PC-3 (cell line): ENCODE measurements around the gene CLIC1. TPM values are rescaled to one million over a fixed set of nuclear protein-coding genes. Genes with fewer than 3 reads are reported as not detected.

Experiments
- ATAC-seq: fragments of 200-7000 bp; cut with Tn5 transposase; 2 replicates; pipeline ENCODE4 v1.9.1; 2020; ENCODE audit warnings: mild to moderate bottlenecking, moderate library complexity
- BruUV-seq: library from RNA; stranded (reverse); fragments of 400-500 nt; replicated peaks from 2 replicates; lab custom pipeline; 2021; lab: Mats Ljungman, UMichigan
- CTCF ChIA-PET: fragments of 300-600 bp; sonication (Branson Sonifier 250); formaldehyde crosslinking; loops from one replicate; lab custom pipeline; 2022; ENCODE audit warnings: antibody characterized with exemption; lab: Charles Lee
- POLR2A ChIA-PET: fragments of 300-600 bp; sonication (Branson Sonifier 250); formaldehyde crosslinking; loops from one replicate; lab custom pipeline; 2022; ENCODE audit warnings: antibody characterized with exemption; ENCODE audit not compliant: unreplicated experiment; lab: Charles Lee
- DNase-seq: peaks from one replicate; pipeline ENCODE4 v3.0.0-alpha.2; 2015
- H2AFZ ChIP-seq: fragments of 300-600 bp; sonication (generic); 2 replicates; pipeline ENCODE4 v1.6.0; 2016; ENCODE audit warnings: antibody characterized with exemption, low read length
- H3F3A ChIP-seq: fragments of 300-600 bp; sonication (generic); one replicate; pipeline ENCODE4 v1.6.0; 2017; ENCODE audit warnings: antibody characterized with exemption, low read length, control low read depth, mild to moderate bottlenecking; ENCODE audit not compliant: unreplicated experiment
- H3K27ac ChIP-seq: fragments of 300-600 bp; sonication (generic); 2 replicates; pipeline ENCODE4 v1.5.1; 2016; ENCODE audit warnings: mild to moderate bottlenecking, low read length
- H3K27me3 ChIP-seq: fragments of 300-600 bp; sonication (generic); 2 replicates; pipeline ENCODE4 v1.6.1; 2016; ENCODE audit warnings: low read length, mixed read lengths
- H3K36me3 ChIP-seq: fragments of 300-600 bp; sonication (generic); 2 replicates; pipeline ENCODE4 v1.6.1; 2016; ENCODE audit warnings: low read depth, mixed run types, low read length, mixed read lengths
- H3K4me1 ChIP-seq: fragments of 300-600 bp; sonication (generic); 2 replicates; pipeline ENCODE4 v1.5.1; 2016; ENCODE audit warnings: low read length; ENCODE audit not compliant: insufficient read depth
- H3K4me2 ChIP-seq: fragments of 300-600 bp; sonication (generic); 2 replicates; pipeline ENCODE4 v1.6.0; 2016; ENCODE audit warnings: low read length
- H3K4me3 ChIP-seq: fragments of 300-600 bp; sonication (generic); 2 replicates; pipeline ENCODE4 v1.5.1; 2016; ENCODE audit warnings: mild to moderate bottlenecking, low read length, mixed read lengths
- H3K79me2 ChIP-seq: fragments of 300-600 bp; sonication (generic); 2 replicates; pipeline ENCODE4 v1.6.1; 2017; ENCODE audit warnings: low read length, mixed read lengths
- H3K9ac ChIP-seq: fragments of 300-600 bp; sonication (generic); 2 replicates; pipeline ENCODE4 v1.6.0; 2016; ENCODE audit warnings: mild to moderate bottlenecking, low read length
- H3K9me2 ChIP-seq: fragments of 300-600 bp; sonication (generic); replicated peaks from 2 replicates; pipeline ENCODE4 v1.6.1; 2016; ENCODE audit warnings: mixed run types, low read length, mixed read lengths
- H3K9me3 ChIP-seq: fragments of 300-600 bp; sonication (generic); 2 replicates; pipeline ENCODE4 v1.6.1; 2016; ENCODE audit warnings: low read length, mixed read lengths
- H4K20me1 ChIP-seq: fragments of 300-600 bp; sonication (generic); 2 replicates; pipeline ENCODE4 v1.6.1; 2016; ENCODE audit warnings: low read length, mixed read lengths
- EZH2 ChIP-seq: fragments of 300-600 bp; sonication (generic); IDR thresholded peaks from one replicate; pipeline ENCODE4 v1.6.1; 2017; ENCODE audit warnings: antibody characterized with exemption, mild to moderate bottlenecking, low read length; ENCODE audit not compliant: unreplicated experiment
- EZH2phosphoT487 ChIP-seq: fragments of 300-600 bp; sonication (generic); IDR thresholded peaks from 2 replicates; pipeline ENCODE4 v1.6.1; 2018; ENCODE audit warnings: mild to moderate bottlenecking, antibody characterized with exemption, low read length, borderline replicate concordance
- intact Hi-C: fragments of 100-400 bp; cut with micrococcal nuclease; formaldehyde crosslinking; loops from 2 replicates; pipeline ENCODE4 v1.9.0; 2023
- total RNA-seq: library from RNA; depleted of rRNA; stranded (reverse); fragments of >200 nt; gene quantifications from 2 replicates; pipeline ENCODE4 v1.2.3, GENCODE V29; 2014
- TF ChIP-seq, protein P1 (sequence below): fragments of 300-600 bp; sonication (generic); conservative IDR thresholded peaks from 2 replicates; pipeline ENCODE4 v1.5.1; 2017; ENCODE audit warnings: antibody characterized with exemption, low read depth, mild to moderate bottlenecking, low read length

The CLIC1 gene
- total RNA-seq, 1 experiment from 2014 or later = 708 TPM

GRCh38 chr6:31723980-31724691 is 12.2 kb downstream of the CLIC1 start:
- CTCF ChIA-PET = no interaction called here
- intact Hi-C loops = no loop called here
- no peak for TF ChIP-seq EZH2
- no TSS peak for BruUV-seq
- Histone ChIP-seq H3K9me3 (no peaks in the 10 kb centered on the region), H3K27me3 (no peaks in the 10 kb centered on the region), H3K36me3 (no peaks in the 10 kb centered on the region), H4K20me1 (no peaks in the 10 kb centered on the region), H3K4me2 (no peak overlapping the region), H3K27ac (no peak overlapping the region), H3K4me1 (peaks cover 10% of the 10 kb centered on the region), H3K79me2 (no peaks in the 10 kb centered on the region), H3K4me3 (no peak overlapping the region), H3F3A (no peaks in the 10 kb centered on the region), H2AFZ (no peak overlapping the region), H3K9ac (no peak overlapping the region), H3K9me2 (no peaks in the 10 kb centered on the region)
- DNase-seq (no peak), ATAC-seq (no peak)
- POLR2A ChIA-PET = no interaction called here

DNA sequence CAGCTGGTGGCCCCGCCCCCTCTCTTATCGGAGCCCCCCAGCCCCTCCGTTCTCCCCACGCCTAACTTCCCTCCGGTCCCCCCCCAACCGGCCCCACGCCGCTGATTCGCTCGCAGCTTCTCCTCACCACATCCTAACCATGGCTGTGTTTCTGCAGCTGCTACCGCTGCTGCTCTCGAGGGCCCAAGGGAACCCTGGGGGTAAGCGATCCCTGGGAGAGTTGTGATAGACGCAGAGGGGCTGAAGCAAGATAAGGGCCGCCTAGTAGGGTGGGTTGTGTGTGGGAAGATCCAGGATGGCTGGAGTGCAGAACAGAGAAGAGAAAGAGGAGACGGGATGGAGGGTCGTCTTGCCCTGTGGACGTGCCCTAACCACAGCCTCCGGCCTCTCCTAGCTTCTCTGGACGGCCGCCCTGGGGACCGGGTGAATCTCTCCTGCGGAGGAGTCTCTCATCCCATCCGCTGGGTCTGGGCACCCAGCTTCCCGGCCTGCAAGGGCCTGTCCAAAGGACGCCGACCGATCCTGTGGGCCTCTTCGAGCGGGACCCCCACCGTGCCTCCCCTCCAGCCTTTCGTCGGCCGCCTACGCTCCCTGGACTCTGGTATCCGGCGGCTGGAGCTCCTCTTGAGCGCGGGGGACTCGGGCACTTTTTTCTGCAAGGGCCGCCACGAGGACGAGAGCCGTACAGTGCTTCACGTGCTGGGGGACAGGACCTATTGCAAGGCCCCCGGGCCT is 12.9 kb downstream of the CLIC1 start, which contains the start of gene MPIG6B:
Gene MPIG6B (plus strand): TSS at position 129 of the 735 bp plus-strand sequence. CDS start 11 bp downstream, at position 140.
- TF ChIP-seq EZH2 (no peak), EZH2phosphoT487 (no peak)
- DNase-seq (no peak), ATAC-seq (no peak)
- CTCF ChIA-PET = no interaction called here
- Histone ChIP-seq H3K4me1 (peaks cover 18% of the 10 kb centered on the region), H3K9ac (no peak within 1 kb of the TSS), H3K27ac (no peak within 1 kb of the TSS), H2AFZ (no peak within 1 kb of the TSS), H3F3A (no peaks in the 10 kb centered on the region), H3K79me2 (no peaks in the 10 kb centered on the region), H3K36me3 (no peaks in the 10 kb centered on the region), H3K9me2 (no peaks in the 10 kb centered on the region), H3K9me3 (no peaks in the 10 kb centered on the region), H3K4me2 (no peak within 1 kb of the TSS), H4K20me1 (no peaks in the 10 kb centered on the region), H3K27me3 (no peaks in the 10 kb centered on the region), H3K4me3 (no peak within 1 kb of the TSS)
- POLR2A ChIA-PET = interaction anchor here (0.6 kb wide), 1 partner anchor 104 kb away, joined by 5 read pairs; the partner anchor contains the start of gene HSPA1B
- intact Hi-C loops = no loop called here
- no TSS peak for BruUV-seq

DNA sequence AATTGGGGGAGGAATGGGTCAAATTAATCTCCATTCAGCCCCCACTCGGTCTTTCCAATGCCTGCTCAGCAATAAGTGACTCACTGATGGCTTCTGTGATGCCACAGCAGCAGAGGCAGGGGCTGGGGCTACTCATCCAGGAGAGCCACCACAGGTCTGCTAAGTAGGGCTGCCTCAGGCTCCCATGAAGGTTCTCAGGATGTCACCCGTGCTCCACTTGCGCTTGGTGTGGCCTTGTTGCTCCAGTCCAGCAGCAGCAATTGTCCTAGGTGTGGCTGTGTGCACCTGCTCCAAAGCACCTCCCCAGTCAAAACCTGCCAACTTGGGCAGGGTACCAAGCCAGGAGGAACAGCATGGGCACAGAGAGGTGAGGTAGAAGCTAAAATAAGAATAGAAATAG is 14.2 kb downstream of the CLIC1 start:
- no peaks in the 10 kb centered on the region for H3K9me2 ChIP-seq
- no peaks in the 10 kb centered on the region for H3K79me2 ChIP-seq
- H3K36me3 ChIP-seq = no peaks in the 10 kb centered on the region
- no peak overlapping the region for H3K27ac ChIP-seq
- H3K27me3 ChIP-seq = no peaks in the 10 kb centered on the region
- no TSS peak for BruUV-seq
- CTCF ChIA-PET = no interaction called here
- H4K20me1 ChIP-seq = no peaks in the 10 kb centered on the region
- H2AFZ ChIP-seq = no peak overlapping the region
- peaks cover 28% of the 10 kb centered on the region for H3K4me1 ChIP-seq
- no peak overlapping the region for H3K9ac ChIP-seq
- H3F3A ChIP-seq = no peaks in the 10 kb centered on the region
- ATAC-seq (no peak), DNase-seq (no peak)
- no peak for TF ChIP-seq EZH2
- TF ChIP-seq EZH2phosphoT487 = no peak
- TF ChIP-seq, protein P1, sequence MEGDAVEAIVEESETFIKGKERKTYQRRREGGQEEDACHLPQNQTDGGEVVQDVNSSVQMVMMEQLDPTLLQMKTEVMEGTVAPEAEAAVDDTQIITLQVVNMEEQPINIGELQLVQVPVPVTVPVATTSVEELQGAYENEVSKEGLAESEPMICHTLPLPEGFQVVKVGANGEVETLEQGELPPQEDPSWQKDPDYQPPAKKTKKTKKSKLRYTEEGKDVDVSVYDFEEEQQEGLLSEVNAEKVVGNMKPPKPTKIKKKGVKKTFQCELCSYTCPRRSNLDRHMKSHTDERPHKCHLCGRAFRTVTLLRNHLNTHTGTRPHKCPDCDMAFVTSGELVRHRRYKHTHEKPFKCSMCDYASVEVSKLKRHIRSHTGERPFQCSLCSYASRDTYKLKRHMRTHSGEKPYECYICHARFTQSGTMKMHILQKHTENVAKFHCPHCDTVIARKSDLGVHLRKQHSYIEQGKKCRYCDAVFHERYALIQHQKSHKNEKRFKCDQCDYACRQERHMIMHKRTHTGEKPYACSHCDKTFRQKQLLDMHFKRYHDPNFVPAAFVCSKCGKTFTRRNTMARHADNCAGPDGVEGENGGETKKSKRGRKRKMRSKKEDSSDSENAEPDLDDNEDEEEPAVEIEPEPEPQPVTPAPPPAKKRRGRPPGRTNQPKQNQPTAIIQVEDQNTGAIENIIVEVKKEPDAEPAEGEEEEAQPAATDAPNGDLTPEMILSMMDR = no peak
- POLR2A ChIA-PET = interaction anchor here (0.5 to 0.6 kb wide), 2 partner anchors 19 to 56 kb away, joined by 6 read pairs; partner anchors contain the start of gene ABHD16A
- intact Hi-C loops = no loop called here
- H3K9me3 ChIP-seq = no peaks in the 10 kb centered on the region
- H3K4me3 ChIP-seq = no peak overlapping the region
- H3K4me2 ChIP-seq = no peak overlapping the region
